HUES64 (cell line): ENCODE results near the gene CC2D2B.

Source experiments
- H3K27ac ChIP-seq: 2 replicates; pipeline ENCODE4 v1.7.0; 2013; ENCODE audit warnings: low read depth, low read length, inconsistent platforms
- H3K27me3 ChIP-seq: 2 replicates; pipeline ENCODE4 v1.6.1; 2013; ENCODE audit warnings: mild to moderate bottlenecking, low read length; ENCODE audit not compliant: insufficient read depth
- H3K36me3 ChIP-seq: 2 replicates; pipeline ENCODE4 v1.6.1; 2013; ENCODE audit warnings: mild to moderate bottlenecking, low read length; ENCODE audit not compliant: insufficient read depth
- H3K4me1 ChIP-seq: 2 replicates; pipeline ENCODE4 v1.6.1; 2013; ENCODE audit warnings: mild to moderate bottlenecking, low read length, moderate library complexity; ENCODE audit not compliant: insufficient read depth
- H3K4me3 ChIP-seq: 2 replicates; pipeline ENCODE4 v1.5.1; 2013; ENCODE audit warnings: mild to moderate bottlenecking, low read length, moderate library complexity
- H3K9ac ChIP-seq: 2 replicates; pipeline ENCODE4 v1.6.1; 2013; ENCODE audit warnings: mild to moderate bottlenecking, low read depth, low read length
- H3K9me3 ChIP-seq: 2 replicates; pipeline ENCODE4 v1.6.1; 2013; ENCODE audit warnings: low read depth, low read length; ENCODE audit not compliant: insufficient read depth
- WGBS: fragments of 150-250, 120-280 bp; methylation state at CpG from one replicate; pipeline ENCODE4 v1.1.7; 2013; ENCODE audit warnings: missing lambda C conversion rate; 5-methylcytosine and 5-hydroxymethylcytosine counted together

CC2D2B gene

GRCh38 chr10:96053985-96054384 lies 146.2 kb downstream of the CC2D2B start:
- no peak overlapping the region for H3K9ac ChIP-seq
- no peaks in the 10 kb centered on the region for H3K27me3 ChIP-seq
- H3K27ac ChIP-seq, result no peak overlapping the region
- H3K36me3 ChIP-seq, result peaks cover 89% of the 10 kb centered on the region
- H3K4me1 ChIP-seq, result no peaks in the 10 kb centered on the region
- no peaks in the 10 kb centered on the region for H3K9me3 ChIP-seq
- no peak overlapping the region for H3K4me3 ChIP-seq
- WGBS, result no CpG with 5 or more reads among the region's 2 CpGs

- whole genome bisulfite sequencing, result 96% methylated on average over 7 of the region's 7 CpGs
- Histone ChIP-seq H3K4me3 (no peak overlapping the region), H3K9me3 (no peaks in the 10 kb centered on the region), H3K36me3 (peaks cover 90% of the 10 kb centered on the region), H3K9ac (no peak overlapping the region), H3K4me1 (no peaks in the 10 kb centered on the region), H3K27me3 (no peaks in the 10 kb centered on the region), H3K27ac (no peak overlapping the region)
Observed at GRCh38 chr10:96056787-96057186, 149.0 kb downstream of the CC2D2B start.

- Histone ChIP-seq H3K9me3 (no peaks in the 10 kb centered on the region), H3K27ac (no peak overlapping the region), H3K4me1 (no peaks in the 10 kb centered on the region), H3K4me3 (no peak overlapping the region), H3K36me3 (peaks cover 64% of the 10 kb centered on the region), H3K27me3 (no peaks in the 10 kb centered on the region), H3K9ac (no peak overlapping the region)
- 87% methylated on average over 3 of the region's 3 CpGs for WGBS
Observed at GRCh38 chr10:96061232-96061631, 153.5 kb downstream of the CC2D2B start.

- Histone ChIP-seq H3K36me3 (no peaks in the 10 kb centered on the region), H3K9ac (no peak overlapping the region), H3K4me3 (no peak overlapping the region), H3K27ac (no peak overlapping the region), H3K4me1 (peaks cover 4% of the 10 kb centered on the region; the same call in 1 of the 2 replicates), H3K9me3 (no peaks in the 10 kb centered on the region), H3K27me3 (no peaks in the 10 kb centered on the region)
- WGBS, result 89% methylated on average over 2 of the region's 2 CpGs
Observed at GRCh38 chr10:96072674-96073073, 164.9 kb downstream of the CC2D2B start.

GRCh38 chr10:96073722-96074121 lies 165.9 kb downstream of the CC2D2B start:
- Histone ChIP-seq H3K4me3 (no peak overlapping the region), H3K36me3 (no peaks in the 10 kb centered on the region), H3K9me3 (no peaks in the 10 kb centered on the region), H3K9ac (no peak overlapping the region), H3K27ac (no peak overlapping the region), H3K4me1 (peaks cover 4% of the 10 kb centered on the region; the same call in 1 of the 2 replicates), H3K27me3 (no peaks in the 10 kb centered on the region)
- whole genome bisulfite sequencing, result 95% methylated on average over 1 of the region's 1 CpG

GRCh38 chr10:96074776-96075175 lies 167.0 kb downstream of the CC2D2B start:
- Histone ChIP-seq H3K9ac (no peak overlapping the region), H3K36me3 (no peaks in the 10 kb centered on the region)
- 75% methylated on average over 3 of the region's 3 CpGs for WGBS

GRCh38 chr10:96075977-96076376 lies 168.2 kb downstream of the CC2D2B start:
- H3K36me3 ChIP-seq, result no peaks in the 10 kb centered on the region
- H3K9me3 ChIP-seq, result no peaks in the 10 kb centered on the region
- no peak overlapping the region for H3K4me3 ChIP-seq
- no peaks in the 10 kb centered on the region for H3K27me3 ChIP-seq
- no peak overlapping the region for H3K27ac ChIP-seq
- peaks cover 4% of the 10 kb centered on the region; the same call in 1 of the 2 replicates for H3K4me1 ChIP-seq
- H3K9ac ChIP-seq, result no peak overlapping the region
- WGBS, result 80% methylated on average over 2 of the region's 2 CpGs

More at GRCh38 chr10:96074776-96075175, 167.0 kb downstream of the CC2D2B start:
- Histone ChIP-seq H3K27me3 (no peaks in the 10 kb centered on the region), H3K4me1 (peaks cover 4% of the 10 kb centered on the region; the same call in 1 of the 2 replicates), H3K27ac (no peak overlapping the region), H3K4me3 (no peak overlapping the region), H3K9me3 (no peaks in the 10 kb centered on the region)

- H3K4me1 ChIP-seq, result peaks cover 4% of the 10 kb centered on the region; the same call in 1 of the 2 replicates
- no peak overlapping the region for H3K4me3 ChIP-seq
- H3K9me3 ChIP-seq, result no peaks in the 10 kb centered on the region
- no peaks in the 10 kb centered on the region for H3K36me3 ChIP-seq
- H3K27me3 ChIP-seq, result no peaks in the 10 kb centered on the region
- no peak overlapping the region for H3K9ac ChIP-seq
- WGBS, result no CpG with 5 or more reads among the region's 3 CpGs
- no peak overlapping the region for H3K27ac ChIP-seq
Observed at GRCh38 chr10:96077156-96077555, 169.4 kb downstream of the CC2D2B start.

GRCh38 chr10:96082153-96082552 lies 174.4 kb downstream of the CC2D2B start:
- WGBS, result 88% methylated on average over 2 of the region's 2 CpGs
- no peaks in the 10 kb centered on the region for H3K36me3 ChIP-seq
- no peak overlapping the region for H3K27ac ChIP-seq
- no peaks in the 10 kb centered on the region for H3K9me3 ChIP-seq
- H3K4me3 ChIP-seq, result no peak overlapping the region
- H3K4me1 ChIP-seq, result no peaks in the 10 kb centered on the region
- H3K9ac ChIP-seq, result no peak overlapping the region
- H3K27me3 ChIP-seq, result no peaks in the 10 kb centered on the region
